H9 (cell line): ENCODE data around the gene MRM1. TPM values are rescaled to one million over a fixed set of nuclear protein-coding genes. Genes with fewer than 3 reads are reported as not detected.

ENCODE experiments used
- DNase-seq: peaks from one replicate; pipeline ENCODE4 v3.0.0-alpha.2; 2017
- H2AFZ ChIP-seq: one replicate; pipeline ENCODE4 v1.6.1; 2013; ENCODE audit warnings: mild to moderate bottlenecking, low read length, control low read depth, moderate library complexity
- H2AK5ac ChIP-seq: 2 replicates; pipeline ENCODE4 v1.6.1; 2013; ENCODE audit warnings: low read length, control low read depth, mixed read lengths; ENCODE audit not compliant: insufficient read length
- H2BK120ac ChIP-seq: one replicate; pipeline ENCODE4 v1.6.1; 2013; ENCODE audit warnings: low read depth, mild to moderate bottlenecking, low read length, control low read depth, inconsistent platforms; ENCODE audit not compliant: poor library complexity, severe bottlenecking
- H2BK12ac ChIP-seq: 2 replicates; pipeline ENCODE4 v1.6.1; 2013; ENCODE audit warnings: low read length, control low read depth, mixed read lengths, low read depth; ENCODE audit not compliant: insufficient read length
- H2BK15ac ChIP-seq: 2 replicates; pipeline ENCODE4 v1.6.1; 2013; ENCODE audit warnings: low read depth, low read length, control low read depth
- H2BK20ac ChIP-seq: one replicate; pipeline ENCODE4 v1.6.1; 2013; ENCODE audit warnings: low read depth, mild to moderate bottlenecking, low read length, control low read depth, inconsistent platforms; ENCODE audit not compliant: poor library complexity, severe bottlenecking
- H2BK5ac ChIP-seq: 2 replicates; pipeline ENCODE4 v1.6.1; 2013; ENCODE audit warnings: low read length, control low read depth, mixed read lengths; ENCODE audit not compliant: insufficient read length
- H3K14ac ChIP-seq: 2 replicates; pipeline ENCODE4 v1.6.1; 2013; ENCODE audit warnings: low read length, control low read depth; ENCODE audit not compliant: insufficient read depth
- H3K18ac ChIP-seq: 2 replicates; pipeline ENCODE4 v1.6.1; 2013; ENCODE audit warnings: low read depth, mild to moderate bottlenecking, mixed read lengths, low read length, control low read depth; ENCODE audit not compliant: insufficient read length
- H3K23ac ChIP-seq: 2 replicates; pipeline ENCODE4 v1.6.1; 2013; ENCODE audit warnings: low read length, control low read depth, mixed read lengths, low read depth; ENCODE audit not compliant: insufficient read length
- H3K23me2 ChIP-seq: 2 replicates; pipeline ENCODE4 v1.6.1; 2013; ENCODE audit warnings: low read depth, mild to moderate bottlenecking, mixed read lengths, low read length, control low read depth; ENCODE audit not compliant: insufficient read length, poor library complexity, severe bottlenecking
- H3K27ac ChIP-seq: 2 replicates; pipeline ENCODE4 v1.5.1; 2013; ENCODE audit warnings: low read length, control low read depth, mixed read lengths, low read depth; ENCODE audit not compliant: insufficient read length
- H3K27me3 ChIP-seq: 2 replicates; pipeline ENCODE4 v1.6.1; 2013; ENCODE audit warnings: low read length, control low read depth, inconsistent platforms; ENCODE audit not compliant: insufficient read depth
- H3K4ac ChIP-seq: 2 replicates; pipeline ENCODE4 v1.6.1; 2013; ENCODE audit warnings: low read depth, mild to moderate bottlenecking, control low read depth, inconsistent platforms, low read length, moderate library complexity
- H3K4me1 ChIP-seq: 2 replicates; pipeline ENCODE4 v1.6.1; 2013; ENCODE audit warnings: low read length, control low read depth, inconsistent platforms; ENCODE audit not compliant: insufficient read depth
- H3K4me2 ChIP-seq: 2 replicates; pipeline ENCODE4 v1.6.1; 2013; ENCODE audit warnings: low read length, control low read depth, mixed read lengths; ENCODE audit not compliant: insufficient read length, insufficient read depth
- H3K56ac ChIP-seq: 2 replicates; pipeline ENCODE4 v1.6.1; 2013; ENCODE audit warnings: low read depth, mild to moderate bottlenecking, mixed read lengths, low read length, control low read depth; ENCODE audit not compliant: insufficient read length
- H3K79me1 ChIP-seq: 2 replicates; pipeline ENCODE4 v1.6.1; 2013; ENCODE audit warnings: low read depth, mild to moderate bottlenecking, moderate library complexity, low read length, control low read depth, inconsistent platforms; ENCODE audit not compliant: insufficient read depth, poor library complexity, severe bottlenecking
- H3K79me2 ChIP-seq: 2 replicates; pipeline ENCODE4 v1.6.1; 2013; ENCODE audit warnings: low read length, control low read depth, inconsistent platforms; ENCODE audit not compliant: insufficient read depth
- H3K9ac ChIP-seq: 2 replicates; pipeline ENCODE4 v1.6.1; 2013; ENCODE audit warnings: low read length, control low read depth, mixed read lengths; ENCODE audit not compliant: insufficient read length; ENCODE audit errors: extremely low read depth
- H3K9me3 ChIP-seq: one replicate; pipeline ENCODE4 v1.6.1; 2013; ENCODE audit warnings: low read depth, low read length, inconsistent platforms; ENCODE audit not compliant: control insufficient read depth
- H3T11ph ChIP-seq: one replicate; pipeline ENCODE4 v1.6.1; 2013; ENCODE audit warnings: mild to moderate bottlenecking, low read length, control low read depth, inconsistent platforms
- H4K20me1 ChIP-seq: one replicate; pipeline ENCODE4 v1.6.1; 2013; ENCODE audit not compliant: control insufficient read depth, insufficient read length, insufficient read depth
- H4K5ac ChIP-seq: 2 replicates; pipeline ENCODE4 v1.6.1; 2013; ENCODE audit warnings: low read depth, mild to moderate bottlenecking, mixed read lengths, low read length, control low read depth; ENCODE audit not compliant: insufficient read length
- H4K8ac ChIP-seq: replicated peaks from 2 replicates; pipeline ENCODE4 v1.6.1; 2013; ENCODE audit warnings: low read length, control low read depth, mixed read lengths, low read depth; ENCODE audit not compliant: insufficient read length
- H4K91ac ChIP-seq: 2 replicates; pipeline ENCODE4 v1.6.1; 2013; ENCODE audit warnings: low read depth, mild to moderate bottlenecking, moderate library complexity, mixed read lengths, low read length, control low read depth; ENCODE audit not compliant: insufficient read length
- H3K27ac Mint-ChIP-seq, 3 experiments: 2 replicates in 2 of 3; 3 replicates in 1 of 3; pipeline ENCODE4 v1.8.0; 2020 to 2021; ENCODE audit warnings: mixed read lengths in 3 of 3, mild to moderate bottlenecking in 1 of 3, moderate library complexity in 1 of 3
- H3K27me3 Mint-ChIP-seq: 2 replicates; pipeline ENCODE4 v1.8.0; 2021; ENCODE audit warnings: low read depth, mild to moderate bottlenecking, moderate library complexity, mixed read lengths
- H3K36me3 Mint-ChIP-seq, 3 experiments: 2 replicates in 2 of 3; 3 replicates in 1 of 3; pipeline ENCODE4 v1.8.0; 2020 to 2021; ENCODE audit warnings: low read depth in 3 of 3, mixed read lengths in 3 of 3; ENCODE audit not compliant: insufficient read depth in 1 of 3
- H3K4me1 Mint-ChIP-seq, 2 experiments: 2 replicates each; pipeline ENCODE4 v1.8.0; 2020; ENCODE audit warnings: mixed read lengths in 2 of 2
- H3K4me3 Mint-ChIP-seq, 2 experiments: 2 replicates in 1 of 2; 3 replicates in 1 of 2; pipeline ENCODE4 v1.8.0; 2020 to 2021; ENCODE audit warnings: mild to moderate bottlenecking in 2 of 2, mixed read lengths in 2 of 2, moderate library complexity in 1 of 2
- H3K9me3 Mint-ChIP-seq, 2 experiments: 2 replicates in 1 of 2; 3 replicates in 1 of 2; pipeline ENCODE4 v1.8.0; 2020; ENCODE audit warnings: mild to moderate bottlenecking in 2 of 2, mixed read lengths in 2 of 2, moderate library complexity in 1 of 2
- CTCF ChIP-seq: fragments of 200-600 bp; sonication (generic); conservative IDR thresholded peaks from 3 replicates; pipeline ENCODE4 v1.8.0; 2021; ENCODE audit warnings: antibody characterized with exemption, mild to moderate bottlenecking
- WGBS: extraction: QIAGEN DNeasy Blood & Tissue Kit; methylation state at CpG from one replicate; pipeline ENCODE4 v1.1.7; 2013; ENCODE audit warnings: missing lambda C conversion rate, low lambda C conversion rate, mixed read lengths; ENCODE audit not compliant: insufficient read length; ENCODE audit errors: extremely low coverage; 5-methylcytosine and 5-hydroxymethylcytosine counted together
- total RNA-seq: library from RNA; stranded (reverse); gene quantifications from 2 replicates; pipeline ENCODE4 v1.2.1, GENCODE V29; 2021

Gene MRM1
- total RNA-seq, 1 experiment from 2014 or later: 10.3 TPM

- no peaks in the 10 kb centered on the region for H3K4me1 ChIP-seq
- H3K27me3 Mint-ChIP-seq: peaks cover 92% of the 10 kb centered on the region
These were observed 40.8 kb downstream of the MRM1 start for GRCh38 chr17:36641877-36642845.

More at GRCh38 chr17:36641877-36642845, 40.8 kb downstream of the MRM1 start:
- H3K9ac ChIP-seq: no peak overlapping the region
- H3K23ac ChIP-seq: no peak overlapping the region
- H2AFZ ChIP-seq: no peak overlapping the region
- no peak overlapping the region for H3K27ac Mint-ChIP-seq
- no peak overlapping the region for H3K27ac ChIP-seq
- peaks cover 20% of the 10 kb centered on the region for H3K27me3 ChIP-seq
- H3K79me1 ChIP-seq: no peaks in the 10 kb centered on the region
- no peak overlapping the region for H2BK20ac ChIP-seq
- no peak overlapping the region for H2BK5ac ChIP-seq
- no peak overlapping the region for H3K4ac ChIP-seq
- H3K14ac ChIP-seq: no peak overlapping the region
- H2BK15ac ChIP-seq: no peak overlapping the region
- no peak overlapping the region for H4K5ac ChIP-seq
- WGBS: no CpG with 5 or more reads among the region's 64 CpGs
- H3K56ac ChIP-seq: no peak overlapping the region
- no peak overlapping the region for H3T11ph ChIP-seq
- H3K36me3 Mint-ChIP-seq: no peaks in the 10 kb centered on the region
- DNase-seq: peak; percentile 53
- H3K9me3 ChIP-seq: no peaks in the 10 kb centered on the region
- TF ChIP-seq CTCF: no peak
- no peak overlapping the region for H2BK12ac ChIP-seq
- H3K4me2 ChIP-seq: peak overlapping the region; percentile 88
- no peaks in the 10 kb centered on the region for H3K79me2 ChIP-seq
- no peak overlapping the region for H2BK120ac ChIP-seq
- H4K8ac ChIP-seq: no peak overlapping the region
- no peaks in the 10 kb centered on the region for H4K20me1 ChIP-seq
- H3K23me2 ChIP-seq: peaks cover 15% of the 10 kb centered on the region
- H3K4me1 Mint-ChIP-seq: peaks cover 15 to 52% of the 10 kb centered on the region in 2 experiments
- H4K91ac ChIP-seq: no peak overlapping the region
- H2AK5ac ChIP-seq: no peak overlapping the region
- H3K4me3 Mint-ChIP-seq: peak overlapping the region; percentile 63 to 85
- no peaks in the 10 kb centered on the region; a peak in 1 of 5 replicates for H3K9me3 Mint-ChIP-seq
- no peak overlapping the region for H3K18ac ChIP-seq
